DMS153 (cell line): ENCODE results near the gene GBX1.

Experiments used
- DNase-seq: peaks from one replicate; lab custom pipeline; 2025; lab: John Stamatoyannopoulos, UW

Gene GBX1

DNA sequence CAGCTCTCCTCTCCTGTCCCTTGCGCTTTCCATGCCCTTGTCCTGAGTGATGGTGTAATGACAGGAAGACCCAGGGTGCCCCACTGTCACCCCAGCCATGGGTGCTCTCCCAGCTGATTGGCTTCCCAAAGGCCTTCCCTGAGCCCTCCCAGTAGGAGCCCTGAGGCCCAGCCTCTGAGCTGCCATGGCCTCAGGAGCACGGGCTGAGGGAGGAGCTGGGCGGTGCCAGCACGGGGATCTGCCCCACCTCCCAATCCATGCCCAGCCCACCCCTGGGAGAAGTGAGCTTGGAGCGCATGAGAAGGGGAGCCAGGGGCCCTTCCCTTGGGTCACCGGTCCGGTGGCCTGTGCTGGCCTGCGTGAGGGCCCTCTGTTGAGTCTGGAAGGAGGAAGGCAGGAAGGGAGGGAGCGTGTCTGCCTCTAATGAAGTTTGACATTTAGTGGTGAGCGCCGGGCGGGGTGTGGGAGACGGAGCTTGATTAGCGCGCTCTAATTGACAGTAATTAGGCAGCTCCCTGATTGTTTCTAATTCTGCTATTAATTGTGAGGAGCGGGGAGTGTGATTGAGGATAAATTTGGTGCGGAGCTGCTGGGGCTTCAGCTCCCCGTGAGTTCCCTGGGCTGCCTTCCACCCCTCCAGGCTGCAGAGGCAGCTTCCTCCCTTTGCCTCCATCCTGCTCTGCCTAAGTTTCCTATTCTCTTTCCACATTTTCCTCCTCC, 28.3 kb downstream of the GBX1 start:
- DNase-seq: no peak

DNA sequence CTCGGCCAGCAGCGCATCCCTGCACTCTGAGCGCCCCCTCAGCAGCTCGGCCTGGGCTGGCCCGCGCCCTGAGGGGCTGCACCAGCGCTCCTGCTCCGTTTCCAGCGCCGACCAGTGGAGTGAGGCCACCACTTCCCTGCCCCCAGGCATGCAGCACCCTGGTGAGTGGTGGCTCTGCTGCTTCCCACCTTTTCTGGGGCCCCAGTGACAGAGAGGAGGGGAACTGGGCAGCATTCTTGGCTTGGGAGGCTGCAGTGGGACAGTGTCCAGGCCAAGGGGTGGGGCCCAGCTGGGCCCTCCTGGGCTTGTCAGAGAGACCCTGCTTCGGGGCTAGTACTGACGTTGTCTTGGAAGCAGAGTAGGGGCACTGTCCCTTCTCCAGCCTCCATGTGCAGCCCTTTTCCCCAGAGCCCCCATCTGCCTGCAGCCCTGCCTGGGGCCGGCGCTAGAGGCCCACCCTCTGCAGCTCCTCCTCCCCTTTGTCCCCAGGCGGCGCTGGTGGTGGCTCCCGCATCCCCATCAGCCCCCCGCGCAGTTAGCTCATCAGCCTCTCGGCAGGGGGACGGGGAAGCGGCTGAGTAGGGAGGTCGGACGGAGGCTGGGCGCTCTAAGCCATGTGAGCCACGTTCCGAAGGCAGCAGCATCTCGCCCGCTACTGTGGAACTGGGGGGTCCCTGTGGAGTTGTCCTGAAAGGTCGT, 29.2 kb downstream of the GBX1 start:
- DNase-seq: no peak

DNA sequence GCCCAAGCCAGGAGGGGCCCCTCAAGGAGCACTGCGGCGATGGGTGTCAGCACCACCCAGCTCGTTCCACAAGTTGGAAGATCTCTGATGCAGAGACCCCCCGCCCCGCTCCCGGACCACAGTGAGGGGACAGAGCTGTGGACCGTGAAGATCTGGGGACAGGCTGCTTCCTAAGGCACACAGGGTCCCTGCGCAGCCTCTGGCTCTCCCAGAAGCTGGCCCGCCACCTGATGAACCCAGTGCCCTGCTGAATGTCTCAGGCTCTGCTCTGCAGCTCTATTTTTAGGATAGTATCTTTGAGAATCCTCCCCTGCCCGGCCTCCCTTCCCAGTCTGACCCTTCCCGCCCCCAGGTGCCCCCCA, 29.7 kb downstream of the GBX1 start:
- no peak for DNase-seq

DNA sequence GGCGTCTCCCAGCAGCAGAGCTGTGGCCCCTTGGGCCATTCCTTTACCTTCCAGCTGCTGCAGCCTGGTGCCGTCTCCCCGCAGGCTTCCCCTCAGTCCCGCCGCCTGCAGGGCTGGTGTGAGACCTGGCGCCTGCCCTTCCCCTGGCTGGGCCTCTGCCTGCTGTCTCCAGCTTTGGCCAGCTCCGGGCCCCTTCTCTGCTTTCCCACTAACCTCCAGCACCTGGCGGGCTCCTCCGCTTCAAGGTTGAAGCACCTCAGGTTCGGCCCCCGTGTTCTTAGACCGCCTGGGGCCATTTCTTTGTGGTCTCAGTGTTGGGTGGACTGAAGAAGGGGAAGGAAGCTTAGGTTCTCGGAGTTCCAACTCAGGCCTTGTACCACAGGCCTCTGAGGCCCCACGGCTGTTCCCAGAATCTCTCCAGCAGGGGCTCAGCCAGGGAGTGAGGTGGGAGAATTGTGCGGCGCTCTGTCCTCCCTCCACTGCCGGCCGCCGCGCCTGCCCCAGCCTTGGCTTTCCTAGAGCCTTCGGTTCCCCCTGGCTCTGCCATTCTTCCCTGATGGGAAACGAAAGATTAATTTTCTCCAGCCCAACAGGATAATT, 30.3 kb downstream of the GBX1 start:
- no peak for DNase-seq

DNA sequence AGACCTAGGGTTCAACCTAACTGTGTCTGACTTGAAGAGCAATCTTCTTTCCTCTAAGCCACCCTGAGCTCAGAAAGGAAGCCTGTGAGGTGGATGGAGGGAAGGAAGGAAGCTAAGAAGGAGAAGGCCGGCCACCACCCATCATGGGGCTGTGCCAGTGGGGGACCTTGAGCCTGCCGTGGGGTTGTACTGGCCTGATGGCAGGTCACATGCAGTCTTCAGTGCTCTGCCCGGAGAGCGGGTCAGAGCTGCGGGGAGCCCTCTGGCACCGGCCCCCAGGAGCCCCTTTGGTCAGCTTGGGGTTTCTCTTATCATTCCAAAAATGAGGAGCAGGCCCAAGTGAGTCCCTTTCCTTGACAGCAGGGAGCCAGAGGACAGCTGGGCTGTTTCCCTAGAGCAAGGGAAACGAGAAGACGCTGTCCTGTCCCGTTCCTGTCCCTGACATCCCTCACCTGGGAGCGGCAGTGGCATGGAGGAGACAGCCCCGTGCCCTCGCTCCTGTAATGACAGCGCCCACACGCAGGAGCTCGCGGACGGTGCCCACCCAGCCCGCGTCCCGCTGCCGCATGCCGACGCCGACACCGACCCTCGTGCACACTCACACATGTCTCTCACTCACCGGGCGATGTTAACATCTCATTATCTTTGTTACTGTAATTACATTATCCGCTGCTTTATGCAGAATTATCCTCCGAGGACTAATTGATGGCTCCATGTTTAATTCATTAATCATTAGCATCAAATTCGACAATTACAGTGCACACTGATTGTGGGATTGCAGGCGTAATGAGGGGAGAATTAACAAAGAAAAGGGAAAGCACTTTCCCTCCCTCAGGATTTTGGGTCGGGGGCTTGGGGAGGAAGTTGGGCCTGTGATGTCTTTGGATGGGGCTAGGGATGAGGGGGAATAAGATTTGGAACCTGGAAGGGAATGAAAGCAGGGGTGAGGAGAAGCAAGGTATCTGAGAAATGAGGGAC, 31.3 kb downstream of the GBX1 start:
- DNase-seq: no peak

DNA sequence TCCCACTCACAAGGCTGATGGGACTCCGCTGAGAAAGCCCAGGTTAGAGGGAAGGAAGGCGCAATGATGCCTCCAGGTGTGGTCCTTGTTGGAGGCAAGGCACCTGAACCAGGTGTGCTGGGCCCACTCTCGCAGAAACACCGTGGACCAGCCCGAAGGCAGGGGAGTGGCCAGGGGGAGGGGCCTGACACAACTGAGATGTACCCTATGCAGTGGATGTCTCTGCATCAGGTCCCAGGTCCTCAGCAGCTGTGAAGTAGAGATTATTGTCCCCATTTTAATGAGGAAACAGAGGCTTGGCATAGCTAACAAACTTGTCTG, 32.0 kb downstream of the GBX1 start:
- DNase-seq: no peak

DNA sequence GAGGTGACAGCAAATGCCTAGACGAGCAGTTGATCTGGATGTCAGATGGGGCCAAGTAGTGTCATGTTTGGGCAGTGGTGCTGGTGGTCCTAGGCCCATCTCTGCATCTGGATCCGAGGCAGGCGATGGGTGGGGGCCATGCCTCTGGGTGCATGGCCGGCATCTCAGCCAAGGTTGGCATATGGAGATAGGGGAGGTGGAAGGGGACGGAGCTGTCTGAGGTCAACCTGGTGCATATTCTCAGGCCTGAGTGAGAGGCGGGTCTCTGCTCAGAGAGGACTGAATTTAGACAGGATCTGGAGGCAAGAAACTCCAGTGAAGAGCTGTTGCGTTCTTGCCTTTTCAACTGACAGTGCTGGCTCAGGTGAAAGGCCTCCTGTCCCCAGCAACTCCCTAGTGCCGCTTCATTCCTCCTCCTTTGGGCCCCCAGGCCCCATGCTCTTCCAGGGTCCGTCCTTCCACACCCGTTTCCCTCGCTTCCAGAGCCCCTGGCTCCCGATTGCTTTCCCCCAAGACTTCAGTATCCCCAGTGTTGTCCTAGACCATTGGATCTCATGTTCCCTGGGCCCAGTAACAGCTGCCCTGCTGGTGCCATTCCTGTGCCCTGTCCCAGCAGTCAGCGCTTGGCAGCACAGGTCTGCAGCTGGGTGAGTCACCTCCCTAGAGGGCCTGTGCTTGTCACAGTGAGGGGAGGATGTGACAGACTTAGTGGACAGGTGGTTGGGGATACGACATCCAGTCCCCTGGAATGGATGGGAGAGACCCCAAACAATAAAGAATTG, 32.6 kb downstream of the GBX1 start:
- DNase-seq: no peak

DNA sequence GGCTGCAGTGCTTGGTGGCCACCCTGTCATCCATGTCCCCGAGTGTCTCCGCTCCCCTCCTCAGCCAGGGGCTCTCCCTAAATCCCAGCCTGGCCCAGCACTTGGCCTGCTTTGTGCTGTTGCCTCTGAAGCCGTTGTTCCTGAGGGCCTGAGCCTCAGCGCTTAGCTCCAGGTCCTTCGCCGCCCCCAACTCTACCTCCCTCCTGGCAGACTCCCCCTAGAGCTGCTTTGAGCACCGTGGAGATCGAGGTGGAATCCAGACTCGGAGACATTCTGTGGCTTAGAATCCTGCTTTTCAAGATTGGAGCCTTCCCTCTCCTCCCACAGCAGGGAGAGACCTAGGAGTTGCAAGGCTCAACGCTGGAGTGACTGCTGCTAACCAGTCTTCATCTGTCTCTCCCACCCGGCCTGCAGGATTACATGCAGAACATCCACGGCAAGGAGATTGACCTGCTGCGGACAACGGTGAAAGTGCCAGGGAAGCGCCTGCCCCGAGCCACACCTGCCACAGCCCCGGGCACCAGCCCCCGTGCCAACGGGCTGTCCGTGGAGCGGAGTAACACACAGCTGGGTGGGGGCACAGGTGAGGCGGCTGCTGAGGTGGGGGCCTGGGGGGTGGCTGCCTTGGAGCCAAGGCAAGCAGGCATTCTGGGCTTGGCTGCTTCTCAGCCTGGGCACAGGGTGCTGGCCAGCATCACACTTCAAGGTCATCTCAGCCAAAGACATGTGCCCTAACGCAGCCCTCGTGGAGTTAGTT, 33.3 kb downstream of the GBX1 start:
- DNase-seq: no peak

DNA sequence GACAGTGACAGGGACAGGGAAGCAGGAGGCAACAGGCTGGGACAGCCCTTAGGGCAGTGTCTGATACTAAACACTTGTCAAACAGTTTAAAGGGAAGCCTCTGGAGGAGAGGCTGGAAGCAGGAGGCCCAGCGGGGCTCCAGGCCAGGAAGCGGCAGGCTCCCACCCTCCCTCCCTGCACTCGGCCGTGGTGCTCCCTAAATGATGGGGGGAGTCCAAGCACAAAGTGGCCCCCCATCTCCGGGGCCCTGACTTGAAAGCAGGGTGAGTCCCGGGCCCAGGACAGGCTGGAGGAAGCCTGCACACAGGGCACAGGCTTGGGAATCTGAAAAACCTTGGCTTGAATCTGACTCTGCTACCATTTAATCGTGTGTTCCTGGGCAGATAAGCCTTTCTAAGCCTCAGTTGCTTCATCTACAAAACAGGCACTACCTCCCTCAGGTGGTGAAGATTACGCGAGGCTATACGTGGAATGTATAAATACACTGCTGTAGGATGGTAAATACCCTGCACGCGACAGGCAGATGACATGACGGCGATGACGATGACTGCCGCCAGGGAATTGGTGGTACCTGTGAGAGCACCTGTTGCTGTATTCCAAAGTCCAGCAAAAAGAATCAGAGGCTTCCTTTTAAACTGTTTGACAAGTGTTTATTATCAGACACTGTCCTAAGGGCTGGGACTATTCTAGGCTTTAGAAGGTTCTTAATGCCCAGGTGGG, 34.1 kb downstream of the GBX1 start:
- DNase-seq: no peak

DNA sequence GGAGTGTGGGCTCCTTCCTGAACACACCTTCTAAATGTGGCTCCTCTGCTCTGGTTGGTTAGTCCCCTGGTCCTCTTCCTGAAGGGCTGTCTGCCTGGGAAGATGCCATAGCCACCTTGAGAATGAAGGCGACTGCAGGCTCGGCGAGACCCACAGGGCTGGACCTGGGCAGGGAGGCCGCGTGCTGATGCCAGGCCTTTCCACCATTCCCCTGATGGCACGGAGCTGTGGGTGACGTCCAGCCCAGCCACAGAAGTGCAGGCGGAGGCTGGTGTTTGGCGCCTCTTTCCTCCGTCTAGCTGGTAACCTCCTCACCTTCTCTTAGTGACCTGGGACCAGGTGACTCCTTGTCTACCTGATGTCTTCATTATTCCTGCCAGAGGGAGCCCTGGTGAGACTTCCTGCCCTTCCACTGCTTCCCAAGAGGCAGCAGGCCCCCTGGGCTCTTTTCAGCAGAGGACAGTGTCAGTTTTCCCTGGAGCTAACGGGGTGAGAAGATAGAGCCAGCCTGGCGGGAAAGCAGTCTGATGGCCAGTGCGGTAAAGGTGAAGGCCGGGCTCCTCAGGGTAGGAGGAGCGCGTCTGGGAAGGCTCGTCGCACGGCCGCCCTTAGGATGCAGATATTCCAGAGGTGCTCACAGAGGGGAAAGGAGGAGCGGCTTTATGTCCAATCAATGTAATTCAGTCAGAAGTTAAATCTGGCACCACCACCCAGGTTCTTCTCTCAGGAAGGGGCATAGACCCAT, 34.9 kb downstream of the GBX1 start:
- DNase-seq: no peak

DNA sequence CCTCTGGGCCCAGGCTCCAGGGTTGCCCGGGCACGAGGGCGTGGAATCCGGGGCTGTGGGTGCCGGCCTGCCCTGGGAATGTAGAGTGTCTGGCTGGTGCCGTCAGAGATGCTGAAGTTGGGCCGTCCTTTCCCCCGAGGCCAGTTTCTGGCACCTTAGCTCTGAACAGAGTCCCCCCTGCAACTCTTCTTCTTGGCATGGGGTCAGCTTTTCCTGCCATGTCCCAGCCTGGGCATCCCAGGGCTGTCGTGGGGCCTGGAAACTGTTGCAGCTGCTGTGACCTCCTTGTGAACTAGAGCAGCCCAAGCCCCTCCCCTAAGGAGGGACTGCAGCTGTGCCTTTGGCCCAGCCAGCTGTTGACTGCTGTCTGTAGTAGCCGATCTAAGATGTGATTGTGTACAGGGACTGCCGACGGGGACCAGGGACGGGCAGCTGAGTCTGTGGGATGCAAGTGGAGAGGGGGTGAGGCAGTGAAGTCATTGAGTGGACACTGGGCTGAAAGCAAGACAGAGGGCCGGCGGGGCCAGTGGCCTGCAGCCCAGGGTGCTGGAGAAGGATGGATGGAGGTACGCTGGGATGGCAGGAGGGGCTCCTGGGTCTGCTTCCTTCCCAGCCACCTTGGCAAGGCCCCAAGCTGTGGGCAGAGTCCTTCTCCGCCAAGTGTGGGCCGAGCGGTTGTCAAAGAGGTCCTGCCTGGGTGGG, 35.8 kb downstream of the GBX1 start:
- no peak for DNase-seq

DNA sequence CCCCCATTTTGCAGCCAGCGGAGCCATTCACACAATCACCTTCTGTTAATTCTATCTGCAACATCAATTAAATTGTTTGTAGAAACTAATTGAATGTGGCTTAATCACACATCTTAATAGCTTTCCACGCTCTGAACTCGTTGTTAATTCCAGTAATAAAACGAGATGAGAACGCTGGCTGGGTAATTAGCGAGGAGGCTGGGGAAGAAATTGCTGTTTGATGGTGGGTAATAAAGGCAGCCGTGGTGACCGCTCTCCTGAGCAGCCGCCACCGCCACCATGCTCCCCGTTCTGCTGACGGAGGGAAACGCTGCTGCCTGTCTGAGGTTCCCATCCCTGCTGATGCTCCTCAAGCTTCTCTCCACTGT, 36.3 kb downstream of the GBX1 start:
- no peak for DNase-seq

DNA sequence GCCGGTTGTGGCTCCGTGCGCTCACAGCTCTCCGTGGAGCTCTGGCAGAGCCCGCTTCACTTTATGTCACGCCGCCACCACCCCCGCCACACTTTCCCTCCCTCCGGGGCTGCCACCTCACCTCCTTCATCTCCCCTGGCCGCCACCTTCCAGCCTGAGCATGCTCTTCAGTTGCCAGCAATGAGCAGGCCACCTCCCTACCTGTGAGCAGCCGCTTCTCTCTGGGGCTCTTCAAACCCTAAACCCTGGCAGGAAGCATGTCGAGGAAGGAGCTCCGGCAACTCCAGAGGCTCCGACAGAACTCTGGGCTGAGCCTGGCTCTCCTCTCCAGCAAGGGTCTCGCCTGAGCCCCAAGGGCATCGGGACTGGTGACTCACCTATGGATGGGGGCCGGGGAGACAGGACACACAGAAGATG, 36.7 kb downstream of the GBX1 start:
- no peak for DNase-seq

DNA sequence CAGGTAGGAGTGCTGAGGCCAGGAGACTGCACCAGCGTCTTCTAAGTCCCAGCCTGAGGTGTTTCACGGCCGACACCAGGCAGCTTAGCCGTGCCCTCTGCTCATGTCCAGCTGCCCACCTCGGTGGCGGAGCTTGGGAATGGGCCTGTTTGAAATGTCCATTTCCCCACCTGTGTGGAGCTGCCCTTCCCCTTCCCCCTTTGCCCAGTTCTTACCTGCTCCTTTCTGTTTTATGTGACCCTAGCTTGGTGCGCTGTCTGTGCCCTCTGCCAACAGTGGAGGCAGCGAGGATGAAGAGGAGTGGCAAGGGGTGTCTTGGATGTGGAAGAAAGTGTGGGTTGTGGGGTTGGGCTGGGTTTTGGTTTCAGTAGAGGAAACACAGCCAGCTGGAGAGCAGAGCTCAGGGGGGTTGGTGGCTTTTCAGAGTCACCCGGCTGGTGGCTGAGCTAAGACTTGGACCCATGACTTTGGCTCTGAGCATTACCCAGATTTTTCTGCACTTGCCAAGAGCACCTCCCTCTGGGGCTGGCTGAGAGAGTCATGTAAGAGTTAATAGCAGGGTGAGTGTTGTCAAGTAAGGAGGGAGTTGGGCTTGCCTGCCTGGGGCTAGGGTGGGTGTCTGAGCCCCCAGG, 37.4 kb downstream of the GBX1 start:
- no peak for DNase-seq

DNA sequence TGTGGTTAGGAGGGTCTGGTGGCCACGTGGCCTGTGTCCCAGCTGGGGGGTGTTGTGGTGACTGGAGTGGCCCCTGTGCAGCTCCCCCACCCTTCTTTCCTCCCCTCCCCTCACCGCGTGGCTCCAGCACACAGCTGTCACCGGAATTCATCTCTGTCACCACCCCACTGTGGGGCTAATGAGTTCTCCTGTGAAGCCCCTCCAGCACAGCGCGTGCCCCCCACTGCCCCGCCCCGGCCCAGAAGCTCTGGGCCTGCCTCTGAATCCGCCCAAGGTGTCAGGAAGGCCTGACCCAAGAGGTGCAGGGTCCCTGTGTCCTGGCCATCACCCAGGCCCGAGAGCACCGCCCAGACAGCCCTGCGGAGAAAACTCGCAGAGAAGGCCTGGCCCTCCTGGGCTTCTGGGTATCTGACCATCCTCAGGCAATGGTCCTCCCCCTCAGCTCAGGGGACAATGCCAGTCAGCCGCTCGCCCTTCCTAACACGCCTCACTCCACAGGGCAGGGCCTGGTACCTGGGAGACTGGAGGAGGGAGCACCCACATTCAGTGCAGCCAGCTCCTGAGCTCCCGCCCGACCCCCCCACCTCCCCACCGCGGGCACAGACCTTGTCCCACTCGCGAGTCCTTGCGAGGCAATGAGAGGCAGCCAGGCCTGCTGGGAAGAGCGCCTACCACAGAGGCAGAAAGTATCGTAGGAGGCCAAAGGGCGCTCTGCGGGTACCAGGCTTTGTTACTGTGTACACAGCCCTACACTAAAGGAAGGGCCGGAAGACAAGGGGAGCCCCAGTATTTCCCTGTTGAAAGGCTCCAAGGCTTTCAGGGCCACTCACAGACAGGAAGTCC, 38.2 kb downstream of the GBX1 start:
- DNase-seq: no peak

DNA sequence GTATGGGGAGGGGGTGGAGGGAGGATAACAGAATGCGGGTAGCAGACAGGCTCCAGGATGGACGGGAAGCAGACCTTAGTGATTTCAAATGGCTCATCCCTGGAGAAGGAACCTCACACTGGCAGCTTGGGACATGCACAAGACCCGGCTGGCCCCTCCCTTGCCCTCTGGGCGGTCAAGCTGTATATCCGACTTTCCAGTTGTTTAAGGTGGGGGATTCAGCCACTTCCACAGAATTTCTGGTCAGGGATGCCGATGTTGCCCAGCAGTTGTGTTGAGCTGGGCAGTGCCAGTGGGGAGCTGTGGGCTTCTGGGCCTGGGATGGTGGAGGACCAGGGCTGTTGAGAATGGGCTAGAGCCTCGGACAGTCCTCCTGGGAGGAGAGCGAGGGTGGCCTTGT, 38.8 kb downstream of the GBX1 start:
- DNase-seq: no peak

DNA sequence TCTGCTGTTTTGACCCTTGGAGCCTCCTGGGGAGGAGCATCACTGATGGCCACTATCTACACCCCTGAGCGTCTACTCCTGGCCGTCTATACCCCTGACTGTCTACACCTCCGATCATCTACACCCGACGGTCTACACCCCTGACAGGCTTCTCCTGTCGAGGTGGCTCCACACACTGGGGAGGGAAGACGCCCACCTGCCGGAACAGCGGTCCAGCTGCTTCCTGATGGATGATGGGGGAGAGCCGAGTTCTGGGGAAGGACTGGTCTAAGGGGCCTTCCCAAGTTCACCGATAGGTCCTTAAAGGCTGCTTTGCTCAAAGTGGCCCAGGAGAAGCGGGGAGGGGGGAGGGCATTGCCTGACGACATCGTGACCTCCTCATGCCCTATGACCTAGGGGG, 39.4 kb downstream of the GBX1 start:
- DNase-seq: no peak
